ENCODE results near the gene SCNN1A.

Gene SCNN1A

DNA sequence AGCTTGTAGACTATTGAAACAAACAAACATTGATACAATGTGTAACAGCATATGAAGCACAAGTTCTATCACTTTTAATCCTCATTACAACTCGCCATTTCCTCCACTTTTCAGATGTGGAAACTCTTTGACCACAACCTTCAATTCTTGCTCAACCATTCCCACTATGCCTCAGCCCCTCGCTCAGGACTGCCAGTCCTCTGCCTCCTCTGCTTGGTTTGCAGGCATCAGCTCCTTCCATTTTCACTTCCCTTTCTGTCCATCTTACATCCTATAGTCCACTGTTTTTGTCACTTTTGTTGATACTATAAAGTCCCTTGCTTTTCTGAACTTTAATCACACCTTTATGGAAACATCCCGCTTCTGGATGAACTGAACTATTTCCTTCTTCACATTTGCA lies 41.2 kb upstream of the SCNN1A start:
- Histone ChIP-seq H3K27me3 (no peaks in the 10 kb centered on the region; the same call in 1 of the 2 replicates), H3K9me3 (peaks cover 3% of the 10 kb centered on the region; the same call in 1 of the 2 replicates), H3K4me3 (ENCODE audit: low read depth, low read length) (no peak overlapping the region), H3K36me3 (no peaks in the 10 kb centered on the region), H3K4me1 (no peaks in the 10 kb centered on the region)
- DNase-seq, result no peak
- TF ChIP-seq, protein P1, sequence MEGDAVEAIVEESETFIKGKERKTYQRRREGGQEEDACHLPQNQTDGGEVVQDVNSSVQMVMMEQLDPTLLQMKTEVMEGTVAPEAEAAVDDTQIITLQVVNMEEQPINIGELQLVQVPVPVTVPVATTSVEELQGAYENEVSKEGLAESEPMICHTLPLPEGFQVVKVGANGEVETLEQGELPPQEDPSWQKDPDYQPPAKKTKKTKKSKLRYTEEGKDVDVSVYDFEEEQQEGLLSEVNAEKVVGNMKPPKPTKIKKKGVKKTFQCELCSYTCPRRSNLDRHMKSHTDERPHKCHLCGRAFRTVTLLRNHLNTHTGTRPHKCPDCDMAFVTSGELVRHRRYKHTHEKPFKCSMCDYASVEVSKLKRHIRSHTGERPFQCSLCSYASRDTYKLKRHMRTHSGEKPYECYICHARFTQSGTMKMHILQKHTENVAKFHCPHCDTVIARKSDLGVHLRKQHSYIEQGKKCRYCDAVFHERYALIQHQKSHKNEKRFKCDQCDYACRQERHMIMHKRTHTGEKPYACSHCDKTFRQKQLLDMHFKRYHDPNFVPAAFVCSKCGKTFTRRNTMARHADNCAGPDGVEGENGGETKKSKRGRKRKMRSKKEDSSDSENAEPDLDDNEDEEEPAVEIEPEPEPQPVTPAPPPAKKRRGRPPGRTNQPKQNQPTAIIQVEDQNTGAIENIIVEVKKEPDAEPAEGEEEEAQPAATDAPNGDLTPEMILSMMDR (IDR thresholded peaks at IDR 0.05; ENCODE audit: low read depth, low read length), result no peak

- Histone ChIP-seq H3K27me3 (no peaks in the 10 kb centered on the region), H3K4me1 (no peaks in the 10 kb centered on the region)
These were observed 32.0 kb upstream of the SCNN1A start for GRCh38 chr12:6407236-6407954.

DNA sequence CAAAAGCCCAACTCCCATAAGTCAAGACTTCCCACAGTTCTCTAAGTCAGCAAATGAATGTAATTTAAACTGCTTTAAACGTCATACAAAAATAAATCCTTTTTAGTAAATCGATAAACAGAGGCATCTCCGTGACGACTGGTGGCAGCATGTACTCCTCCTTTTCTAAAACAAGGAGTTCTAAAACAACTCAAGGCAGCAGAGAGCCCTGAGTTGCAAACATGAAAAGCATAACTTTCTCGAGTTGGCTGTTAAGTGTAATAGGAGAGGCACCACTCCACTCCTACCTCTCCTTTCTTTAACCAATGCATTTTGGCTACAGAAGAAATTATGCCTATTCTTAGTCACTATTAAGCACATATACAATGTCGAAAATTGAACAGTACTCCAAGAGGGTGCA lies 30.6 kb upstream of the SCNN1A start:
- no peaks in the 10 kb centered on the region for H3K36me3 ChIP-seq
- no peak for DNase-seq
- no peaks in the 10 kb centered on the region for H3K4me1 ChIP-seq
- TF ChIP-seq, protein P1 (IDR thresholded peaks at IDR 0.05; ENCODE audit: low read depth, low read length), result no peak
- H3K4me3 ChIP-seq (ENCODE audit: low read depth, low read length), result no peak overlapping the region
- no peaks in the 10 kb centered on the region for H3K27me3 ChIP-seq
- H3K9me3 ChIP-seq, result no peaks in the 10 kb centered on the region

More at GRCh38 chr12:6407236-6407954, 32.0 kb upstream of the SCNN1A start:
- TF ChIP-seq, protein P1 (IDR thresholded peaks at IDR 0.05; ENCODE audit: low read depth, low read length), result no peak
- Histone ChIP-seq H3K9me3 (no peaks in the 10 kb centered on the region), H3K36me3 (no peaks in the 10 kb centered on the region), H3K4me3 (ENCODE audit: low read depth, low read length) (no peak overlapping the region)
- no peak for DNase-seq

DNA sequence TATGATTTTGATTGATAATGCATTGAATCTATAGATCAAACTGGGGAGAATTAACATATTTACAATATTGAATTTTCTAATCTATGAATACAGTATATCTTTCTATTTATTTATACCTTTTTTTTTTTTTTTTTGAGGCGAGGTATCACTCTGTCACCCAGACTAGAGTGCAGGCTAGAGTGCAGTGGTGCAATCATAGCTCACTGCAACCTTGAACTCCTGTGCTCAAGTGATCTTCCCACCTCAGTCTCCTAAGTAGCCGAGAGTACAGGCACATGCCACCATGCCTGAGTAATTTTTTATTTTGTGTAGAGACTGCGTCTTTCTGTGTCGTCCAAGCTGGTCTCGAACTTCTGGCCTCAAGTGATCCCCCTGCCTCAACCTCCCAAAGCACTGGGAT lies 29.0 kb upstream of the SCNN1A start:
- no peak for DNase-seq

GRCh38 chr12:6399884-6400644 lies 24.7 kb upstream of the SCNN1A start:
- DNase-seq, result no peak
- no peaks in the 10 kb centered on the region for H3K27me3 ChIP-seq
- no peaks in the 10 kb centered on the region for H3K36me3 ChIP-seq
- no peaks in the 10 kb centered on the region for H3K9me3 ChIP-seq
- no peak overlapping the region for H3K4me3 ChIP-seq (ENCODE audit: low read depth, low read length)
- no peaks in the 10 kb centered on the region for H3K4me1 ChIP-seq
- TF ChIP-seq, protein P1 (IDR thresholded peaks at IDR 0.05; ENCODE audit: low read depth, low read length), result no peak

More for the DNA sequence above, 29.0 kb upstream of the SCNN1A start:
- H3K4me1 ChIP-seq, result no peaks in the 10 kb centered on the region
- no peaks in the 10 kb centered on the region for H3K36me3 ChIP-seq
- no peaks in the 10 kb centered on the region for H3K27me3 ChIP-seq
- TF ChIP-seq, protein P1 (IDR thresholded peaks at IDR 0.05; ENCODE audit: low read depth, low read length), result no peak
- H3K4me3 ChIP-seq (ENCODE audit: low read depth, low read length), result no peak overlapping the region
- no peaks in the 10 kb centered on the region for H3K9me3 ChIP-seq

DNA sequence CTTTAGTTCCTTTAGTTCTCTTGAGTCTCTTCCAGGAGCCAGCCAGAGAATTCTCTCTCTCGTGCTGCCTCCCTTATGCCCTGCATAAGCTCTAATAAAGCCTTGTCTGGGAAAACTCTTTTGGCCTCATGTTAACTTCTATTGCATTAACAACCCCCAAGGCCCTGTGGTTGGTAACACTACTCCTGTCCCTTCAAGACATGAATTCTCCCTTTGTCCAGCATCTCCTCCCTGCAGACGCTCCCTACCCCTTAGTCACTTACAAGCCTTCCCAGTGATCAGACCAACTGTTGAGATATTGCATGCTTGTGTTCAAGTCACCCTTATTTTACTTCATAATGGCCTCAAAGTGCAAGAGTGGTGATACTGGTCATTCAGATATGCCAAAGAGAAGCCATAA lies 20.7 kb upstream of the SCNN1A start:
- Histone ChIP-seq H3K4me3 (ENCODE audit: low read depth, low read length) (no peak overlapping the region), H3K9me3 (no peaks in the 10 kb centered on the region), H3K27me3 (no peaks in the 10 kb centered on the region), H3K4me1 (no peaks in the 10 kb centered on the region), H3K36me3 (no peaks in the 10 kb centered on the region)
- TF ChIP-seq, protein P1 (IDR thresholded peaks at IDR 0.05; ENCODE audit: low read depth, low read length), result no peak
- DNase-seq, result no peak
